Mesangial cell (primary cell): ENCODE results near the gene SLC38A10. TPM values are rescaled to one million over a fixed set of nuclear protein-coding genes. Genes with fewer than 3 reads are reported as not detected.

Experiments
- total RNA-seq: library from RNA; depleted of rRNA; stranded (reverse); fragments of >200 nt; gene quantifications from 2 replicates; pipeline ENCODE4 v1.2.3, GENCODE V29; 2015

The SLC38A10 gene
- total RNA-seq, result 84.4 and 109 TPM in 2 replicates

DNA sequence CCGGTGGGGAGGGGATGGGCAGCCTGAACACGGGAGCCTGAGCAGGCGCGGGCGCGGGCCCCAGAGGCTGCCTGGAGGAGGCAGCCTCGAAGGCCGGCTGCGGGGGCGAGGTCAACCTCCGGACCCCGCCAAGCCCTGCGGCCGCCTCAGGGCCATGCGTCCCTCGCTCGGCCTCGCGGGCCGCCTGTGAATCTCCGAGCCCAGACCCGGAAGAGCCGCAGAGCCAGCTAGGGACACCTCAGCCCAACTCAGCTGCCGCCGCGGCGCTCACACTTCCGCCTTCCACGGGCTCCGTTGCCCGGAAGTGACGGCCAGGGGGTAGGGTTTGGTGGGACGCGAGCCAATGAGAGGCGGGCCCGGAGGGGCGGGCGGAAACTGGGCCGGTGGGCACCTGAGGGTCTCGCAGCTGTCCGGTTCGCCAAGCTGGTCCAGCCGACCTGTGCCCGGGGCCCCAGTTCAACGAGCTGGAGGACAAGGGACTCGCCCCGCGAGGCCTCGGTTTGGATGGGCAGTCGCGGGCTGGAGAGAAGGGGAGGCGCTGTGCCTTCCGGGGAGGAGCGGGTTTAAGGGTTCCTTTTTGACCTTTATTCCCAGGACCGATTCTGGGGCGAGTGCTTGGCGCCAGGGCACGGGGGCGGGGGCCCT, at the start of gene SLC38A10:
Gene SLC38A10, minus strand, starts transcription at position 277 of the 645 bp plus-strand sequence. CDS start 386 bp downstream, outside the sequence.

DNA sequence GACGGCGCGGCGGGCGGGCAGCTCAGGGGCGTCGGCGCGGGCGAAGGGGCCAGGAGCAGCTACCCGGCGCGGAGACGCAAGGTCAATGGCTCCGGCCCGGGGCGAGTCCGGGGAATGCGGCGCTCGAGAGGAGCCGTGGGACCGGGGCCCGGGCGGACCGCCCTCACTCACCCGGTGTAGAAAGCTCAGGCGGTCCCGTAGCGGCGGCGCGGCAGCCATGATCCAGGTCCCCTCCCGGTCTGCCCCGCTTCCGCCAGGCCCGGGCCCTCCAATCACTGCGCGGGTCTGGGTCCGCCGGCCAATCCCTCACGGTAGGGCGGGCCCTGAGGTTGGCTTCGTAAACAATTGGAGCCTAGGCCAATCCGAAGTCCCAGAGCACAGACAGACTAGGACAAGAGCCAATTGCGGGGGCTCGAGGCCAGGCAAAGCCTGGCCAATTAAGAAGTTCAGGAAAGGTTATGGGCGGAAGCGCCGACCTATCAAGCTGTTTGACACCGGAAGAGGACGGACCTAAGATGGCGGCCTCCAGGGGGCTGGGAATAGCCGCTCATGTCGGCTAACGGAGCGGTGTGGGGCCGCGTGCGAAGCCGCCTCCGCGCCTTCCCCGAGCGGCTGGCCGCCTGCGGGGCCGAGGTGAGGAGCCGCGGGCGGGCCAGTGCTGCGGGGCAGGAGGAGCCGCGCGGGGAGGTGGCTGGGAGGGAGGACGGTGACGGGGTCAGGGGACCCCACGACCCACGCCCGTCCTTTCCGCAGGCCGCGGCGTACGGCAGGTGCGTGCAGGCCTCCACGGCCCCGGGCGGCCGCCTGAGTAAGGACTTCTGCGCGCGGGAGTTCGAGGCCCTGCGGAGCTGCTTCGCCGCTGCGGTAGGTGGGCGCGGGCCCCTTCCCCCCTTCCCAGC, 56.0 kb downstream of the SLC38A10 start, which contains the start of the genes NDUFAF8 and TEPSIN:
Gene NDUFAF8, plus strand, starts transcription at position 504 of the 899 bp plus-strand sequence. Its CDS starts 46 bp downstream, at position 550.
Gene TEPSIN, minus strand, starts transcription at position 241 of the 899 bp plus-strand sequence. Its CDS starts 22 bp downstream, at position 219.

DNA sequence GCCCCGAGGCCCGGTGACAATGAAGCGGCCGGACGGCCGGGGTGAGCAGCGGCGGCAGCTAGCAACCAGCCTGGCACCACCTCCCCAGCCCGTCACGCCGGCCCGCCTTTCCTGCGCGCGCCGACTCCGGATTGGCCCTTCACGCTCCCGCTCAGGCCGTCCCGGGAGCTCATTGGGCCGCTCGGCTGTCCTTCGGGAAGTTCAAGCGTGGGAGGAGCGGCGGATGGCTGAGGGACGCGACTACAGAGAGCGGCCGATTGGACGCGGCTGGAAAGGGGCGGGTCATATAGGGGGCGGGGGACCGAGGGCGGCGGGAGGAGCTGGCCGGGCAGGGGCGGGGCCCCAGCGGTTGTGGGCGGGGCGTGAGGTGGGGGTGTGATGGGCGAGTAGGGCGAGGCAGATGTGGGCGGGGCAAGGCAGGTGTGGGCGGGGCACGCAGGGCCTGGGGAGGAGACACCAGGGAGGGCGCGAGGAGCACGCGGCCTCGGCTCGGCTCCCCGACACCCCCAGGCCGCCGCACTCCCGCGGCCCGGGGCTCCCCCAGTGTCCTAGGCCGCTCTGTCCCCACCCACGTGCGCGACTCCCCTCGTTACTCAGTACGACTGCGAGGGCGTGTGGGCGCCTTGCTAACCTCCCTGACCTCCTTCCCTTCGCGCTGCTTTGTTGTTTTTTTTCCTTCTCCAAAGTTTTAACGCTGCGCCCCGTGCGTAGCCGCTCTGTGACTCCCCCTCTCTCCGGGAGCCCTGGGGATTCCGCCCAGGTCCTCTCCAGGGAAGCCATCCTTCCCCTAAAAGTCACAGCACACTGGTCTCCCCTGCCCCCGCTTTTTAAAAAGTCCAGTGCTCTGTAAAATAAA, 72.0 kb downstream of the SLC38A10 start, which contains the start of gene CEP131:
Gene CEP131, minus strand, starts transcription at position 60 of the 856 bp plus-strand sequence. CDS start 2,909 bp downstream, outside the sequence.

Other genes starting within 250 kb of the SLC38A10 start
- not detected in 2 replicates for gene PVALEF, start 129.8 kb downstream of the SLC38A10 start, total RNA-seq
- 0.89 TPM in 1 of 2 replicates, not detected in the other for gene AATK, start 129.1 kb downstream of the SLC38A10 start, total RNA-seq
- 14.5 and 17.8 TPM in 2 replicates for gene CEP131, start 72.3 kb downstream of the SLC38A10 start, total RNA-seq
- 18.6 and 27.9 TPM in 2 replicates for gene TEPSIN, start 56.3 kb downstream of the SLC38A10 start, total RNA-seq
- gene NDUFAF8, start 56.0 kb downstream of the SLC38A10 start, total RNA-seq, result 51.5 and 56.2 TPM in 2 replicates
- gene BAHCC1, start 100.2 kb upstream of the SLC38A10 start, total RNA-seq, result 6.8 and 18.3 TPM in 2 replicates
- 10,594 and 11,964 TPM in 2 replicates for gene ACTG1, start 217.5 kb upstream of the SLC38A10 start, total RNA-seq
- gene FSCN2, start 233.1 kb upstream of the SLC38A10 start, total RNA-seq, result 2.4 TPM in 1 of 2 replicates, not detected in the other